Measurements from ENCODE around the gene VTI1A. TPM values are rescaled to one million over a fixed set of nuclear protein-coding genes. Genes with fewer than 3 reads are reported as not detected.

VTI1A gene
- total and polyA plus RNA-seq, 2 experiments from 2014 or later = 20.4 to 39.8 TPM

- H3K36me3 ChIP-seq (replicated peaks; ENCODE audit: insufficient read depth, low read depth) = no peaks in the 10 kb centered on the region
- H3K4me3 ChIP-seq = no peak overlapping the region
- peaks cover 4% of the 10 kb centered on the region for H3K4me1 ChIP-seq (ENCODE audit: insufficient read depth)
- H3K27ac ChIP-seq = peak overlapping the region; percentile 62
- no peak overlapping the region for H2AFZ ChIP-seq
- DNase-seq (ENCODE audit: low spot score) = no peak
- 68% methylated on average over 2 of the region's 2 CpGs for WGBS (ENCODE audit: low lambda C conversion rate, missing lambda C conversion rate)
- H3K9me2 ChIP-seq (replicated peaks; ENCODE audit: insufficient read depth) = no peaks in the 10 kb centered on the region
- no peaks in the 10 kb centered on the region for H3K9me3 ChIP-seq (ENCODE audit: low read depth)
- no peaks in the 10 kb centered on the region for H3K27me3 ChIP-seq
- no peaks in the 10 kb centered on the region for H3K79me2 ChIP-seq
- TF ChIP-seq EZH2 (IDR thresholded peaks at IDR 0.05; ENCODE audit: borderline replicate concordance) (no peak), EZH2phosphoT487 (IDR thresholded peaks at IDR 0.05; ENCODE audit: low read depth, severe bottlenecking, unreplicated experiment) (no peak)
- TF ChIP-seq, protein P1, sequence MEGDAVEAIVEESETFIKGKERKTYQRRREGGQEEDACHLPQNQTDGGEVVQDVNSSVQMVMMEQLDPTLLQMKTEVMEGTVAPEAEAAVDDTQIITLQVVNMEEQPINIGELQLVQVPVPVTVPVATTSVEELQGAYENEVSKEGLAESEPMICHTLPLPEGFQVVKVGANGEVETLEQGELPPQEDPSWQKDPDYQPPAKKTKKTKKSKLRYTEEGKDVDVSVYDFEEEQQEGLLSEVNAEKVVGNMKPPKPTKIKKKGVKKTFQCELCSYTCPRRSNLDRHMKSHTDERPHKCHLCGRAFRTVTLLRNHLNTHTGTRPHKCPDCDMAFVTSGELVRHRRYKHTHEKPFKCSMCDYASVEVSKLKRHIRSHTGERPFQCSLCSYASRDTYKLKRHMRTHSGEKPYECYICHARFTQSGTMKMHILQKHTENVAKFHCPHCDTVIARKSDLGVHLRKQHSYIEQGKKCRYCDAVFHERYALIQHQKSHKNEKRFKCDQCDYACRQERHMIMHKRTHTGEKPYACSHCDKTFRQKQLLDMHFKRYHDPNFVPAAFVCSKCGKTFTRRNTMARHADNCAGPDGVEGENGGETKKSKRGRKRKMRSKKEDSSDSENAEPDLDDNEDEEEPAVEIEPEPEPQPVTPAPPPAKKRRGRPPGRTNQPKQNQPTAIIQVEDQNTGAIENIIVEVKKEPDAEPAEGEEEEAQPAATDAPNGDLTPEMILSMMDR (IDR thresholded peaks at IDR 0.05; ENCODE audit: poor library complexity) = no peak
- no peaks in the 10 kb centered on the region for H4K20me1 ChIP-seq (ENCODE audit: insufficient read depth, poor library complexity, severe bottlenecking)
- H3K4me2 ChIP-seq = no peak overlapping the region
Observed at GRCh38 chr10:112701878-112702255, 254.9 kb downstream of the VTI1A start.

- no peak overlapping the region for H2AFZ ChIP-seq
- peaks cover 1% of the 10 kb centered on the region for H3K4me1 ChIP-seq (ENCODE audit: insufficient read depth)
- no peaks in the 10 kb centered on the region for H3K9me3 ChIP-seq (ENCODE audit: low read depth)
- no peaks in the 10 kb centered on the region for H3K79me2 ChIP-seq
- WGBS (ENCODE audit: low lambda C conversion rate, missing lambda C conversion rate) = 97% methylated on average over 6 of the region's 6 CpGs
- H3K4me3 ChIP-seq = no peak overlapping the region
- H3K36me3 ChIP-seq (replicated peaks; ENCODE audit: insufficient read depth, low read depth) = no peaks in the 10 kb centered on the region
- TF ChIP-seq EZH2 (IDR thresholded peaks at IDR 0.05; ENCODE audit: borderline replicate concordance) (no peak), EZH2phosphoT487 (IDR thresholded peaks at IDR 0.05; ENCODE audit: low read depth, severe bottlenecking, unreplicated experiment) (no peak)
- TF ChIP-seq, protein P1 (IDR thresholded peaks at IDR 0.05; ENCODE audit: poor library complexity) = no peak
- H3K9me2 ChIP-seq (replicated peaks; ENCODE audit: insufficient read depth) = no peaks in the 10 kb centered on the region
- no peak overlapping the region for H3K4me2 ChIP-seq
- DNase-seq (ENCODE audit: low spot score) = no peak
- H4K20me1 ChIP-seq (ENCODE audit: insufficient read depth, poor library complexity, severe bottlenecking) = no peaks in the 10 kb centered on the region
- no peaks in the 10 kb centered on the region for H3K27me3 ChIP-seq
- no peak overlapping the region for H3K27ac ChIP-seq
Observed at GRCh38 chr10:112706577-112706976, 259.6 kb downstream of the VTI1A start.

DNA sequence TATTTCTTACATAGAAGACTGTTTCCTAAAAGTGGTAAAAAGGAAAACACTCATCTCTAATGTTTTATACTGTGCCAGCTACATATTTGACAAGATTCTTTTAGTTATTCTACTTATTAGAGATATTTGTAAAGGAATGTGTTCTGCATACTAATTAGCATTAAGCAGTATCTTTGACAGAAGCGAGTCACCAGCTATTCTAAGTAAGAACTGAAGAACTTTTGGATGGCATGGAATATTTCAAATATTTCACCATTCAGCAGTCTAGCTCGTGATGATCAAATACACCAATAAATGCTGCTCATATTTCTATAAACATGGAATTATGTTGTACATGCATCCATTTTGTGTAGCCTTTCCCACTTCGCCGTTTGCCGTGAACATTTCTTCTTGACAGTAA, 261.4 kb downstream of the VTI1A start:
- Histone ChIP-seq H3K9me2 (replicated peaks; ENCODE audit: insufficient read depth) (no peaks in the 10 kb centered on the region), H3K27ac (no peak overlapping the region)
- 82% methylated on average over 5 of the region's 5 CpGs for WGBS (ENCODE audit: low lambda C conversion rate, missing lambda C conversion rate)

More for the DNA sequence above, 261.4 kb downstream of the VTI1A start:
- Histone ChIP-seq H3K79me2 (no peaks in the 10 kb centered on the region), H3K4me1 (ENCODE audit: insufficient read depth) (no peaks in the 10 kb centered on the region), H3K27me3 (no peaks in the 10 kb centered on the region), H3K9me3 (ENCODE audit: low read depth) (no peaks in the 10 kb centered on the region), H3K4me2 (no peak overlapping the region), H3K4me3 (no peak overlapping the region), H4K20me1 (ENCODE audit: insufficient read depth, poor library complexity, severe bottlenecking) (no peaks in the 10 kb centered on the region), H2AFZ (no peak overlapping the region), H3K36me3 (replicated peaks; ENCODE audit: insufficient read depth, low read depth) (no peaks in the 10 kb centered on the region)
- DNase-seq (ENCODE audit: low spot score) = no peak
- TF ChIP-seq EZH2 (IDR thresholded peaks at IDR 0.05; ENCODE audit: borderline replicate concordance) (no peak), EZH2phosphoT487 (IDR thresholded peaks at IDR 0.05; ENCODE audit: low read depth, severe bottlenecking, unreplicated experiment) (no peak)
- TF ChIP-seq, protein P1 (IDR thresholded peaks at IDR 0.05; ENCODE audit: poor library complexity) = no peak
